ENCODE data around the gene MAGI2. TPM values are rescaled to one million over a fixed set of nuclear protein-coding genes. Genes with fewer than 3 reads are reported as not detected.

The MAGI2 gene
- total and polyA plus RNA-seq, 2 donors from 2014 or later, result 4.4 to 9.0 TPM

- H3K9ac ChIP-seq (ENCODE audit: low read length in 3 of 3), result no peak overlapping the region
- no peaks in the 10 kb centered on the region for H3K4me1 ChIP-seq (ENCODE audit: control insufficient read depth in 2 of 3, insufficient read depth in 2 of 3, low read depth in 1 of 3, low read length in 3 of 3)
- no peak for DNase-seq
- no peaks in the 10 kb centered on the region for H3K27me3 ChIP-seq (ENCODE audit: control insufficient read depth, insufficient read depth, low read length)
- H3K27ac ChIP-seq (ENCODE audit: low read depth in 2 of 2, low read length in 2 of 2), result no peak overlapping the region
- no peak overlapping the region for H3K4me3 ChIP-seq (ENCODE audit: low read length in 3 of 3)
- H3K36me3 ChIP-seq (ENCODE audit: control insufficient read depth in 2 of 3, insufficient read depth in 3 of 3, low read length in 3 of 3), result no peaks in the 10 kb centered on the region
- H3K9me3 ChIP-seq (ENCODE audit: control insufficient read depth in 2 of 3, insufficient read depth in 1 of 3, low read length in 3 of 3), result no peaks in the 10 kb centered on the region
- no peak for FAIRE-seq
- TF ChIP-seq CTCF (IDR thresholded peaks at IDR 0.05; ENCODE audit: borderline replicate concordance, extremely low read depth, insufficient read depth), result no peak
- intact Hi-C loops (cut with DNase I), result no loop called here
Measured at GRCh38 chr7:78742694-78743093, 710.8 kb downstream of the MAGI2 start.

DNA sequence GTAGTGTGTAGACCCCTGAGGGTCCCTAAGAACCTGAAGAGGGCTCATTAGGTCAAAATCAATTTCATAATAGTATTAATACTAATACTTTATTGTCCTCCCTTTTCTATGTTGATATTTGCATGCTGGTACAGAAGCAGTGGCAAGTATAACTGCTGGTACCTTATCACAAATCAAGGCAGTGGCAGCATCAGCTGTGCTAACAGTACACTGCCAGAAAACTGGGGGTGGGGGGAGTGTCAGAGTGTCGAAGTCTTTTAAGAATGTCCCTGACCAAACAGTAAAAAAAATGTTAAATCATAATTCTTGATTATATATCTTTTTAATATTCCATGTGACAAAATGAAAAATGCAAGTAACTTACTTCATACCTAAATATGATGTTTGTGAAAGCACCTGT is 716.9 kb downstream of the MAGI2 start:
- Histone ChIP-seq H3K4me3 (ENCODE audit: low read length in 3 of 3) (no peak overlapping the region), H3K4me1 (ENCODE audit: control insufficient read depth in 2 of 3, insufficient read depth in 2 of 3, low read depth in 1 of 3, low read length in 3 of 3) (no peaks in the 10 kb centered on the region), H3K9me3 (ENCODE audit: control insufficient read depth in 2 of 3, insufficient read depth in 1 of 3, low read length in 3 of 3) (no peaks in the 10 kb centered on the region), H3K27me3 (ENCODE audit: control insufficient read depth, insufficient read depth, low read length) (no peaks in the 10 kb centered on the region), H3K9ac (ENCODE audit: low read length in 3 of 3) (no peak overlapping the region), H3K36me3 (ENCODE audit: control insufficient read depth in 2 of 3, insufficient read depth in 3 of 3, low read length in 3 of 3) (no peaks in the 10 kb centered on the region), H3K27ac (ENCODE audit: low read depth in 2 of 2, low read length in 2 of 2) (no peak overlapping the region)
- TF ChIP-seq CTCF (IDR thresholded peaks at IDR 0.05; ENCODE audit: borderline replicate concordance, extremely low read depth, insufficient read depth), result no peak
- no peak for DNase-seq
- no peak for FAIRE-seq
- intact Hi-C loops (cut with DNase I), result no loop called here

DNA sequence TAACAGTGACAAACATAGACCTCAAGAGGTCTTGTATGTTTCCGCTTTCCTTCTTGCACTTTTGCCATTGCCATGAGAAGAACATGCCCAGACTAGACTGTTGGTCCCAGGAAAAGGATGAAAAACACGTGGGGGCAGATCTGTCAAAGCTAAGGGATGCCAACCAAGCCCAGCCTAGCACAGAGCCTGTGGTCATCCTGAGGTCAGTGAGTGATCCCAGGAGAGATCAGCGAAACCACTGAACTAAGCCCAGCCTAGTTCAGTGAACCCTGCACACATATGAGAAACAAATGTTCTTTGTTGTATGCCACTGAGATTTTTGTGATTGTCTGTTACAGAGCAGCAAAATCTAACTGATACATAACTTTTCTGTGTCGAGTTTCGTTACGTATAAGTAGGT is 718.8 kb downstream of the MAGI2 start:
- no peaks in the 10 kb centered on the region for H3K9me3 ChIP-seq (ENCODE audit: control insufficient read depth in 2 of 3, insufficient read depth in 1 of 3, low read length in 3 of 3)
- no peaks in the 10 kb centered on the region for H3K27me3 ChIP-seq (ENCODE audit: control insufficient read depth, insufficient read depth, low read length)
- FAIRE-seq (no peak), DNase-seq (no peak)
- no peaks in the 10 kb centered on the region for H3K36me3 ChIP-seq (ENCODE audit: control insufficient read depth in 2 of 3, insufficient read depth in 3 of 3, low read length in 3 of 3)
- intact Hi-C loops (cut with DNase I), result no loop called here
- no peak overlapping the region for H3K4me3 ChIP-seq (ENCODE audit: low read length in 3 of 3)
- H3K4me1 ChIP-seq (ENCODE audit: control insufficient read depth in 2 of 3, insufficient read depth in 2 of 3, low read depth in 1 of 3, low read length in 3 of 3), result no peaks in the 10 kb centered on the region
- TF ChIP-seq CTCF (IDR thresholded peaks at IDR 0.05; ENCODE audit: borderline replicate concordance, extremely low read depth, insufficient read depth), result no peak
- H3K9ac ChIP-seq (ENCODE audit: low read length in 3 of 3), result no peak overlapping the region
- no peak overlapping the region for H3K27ac ChIP-seq (ENCODE audit: low read depth in 2 of 2, low read length in 2 of 2)

DNA sequence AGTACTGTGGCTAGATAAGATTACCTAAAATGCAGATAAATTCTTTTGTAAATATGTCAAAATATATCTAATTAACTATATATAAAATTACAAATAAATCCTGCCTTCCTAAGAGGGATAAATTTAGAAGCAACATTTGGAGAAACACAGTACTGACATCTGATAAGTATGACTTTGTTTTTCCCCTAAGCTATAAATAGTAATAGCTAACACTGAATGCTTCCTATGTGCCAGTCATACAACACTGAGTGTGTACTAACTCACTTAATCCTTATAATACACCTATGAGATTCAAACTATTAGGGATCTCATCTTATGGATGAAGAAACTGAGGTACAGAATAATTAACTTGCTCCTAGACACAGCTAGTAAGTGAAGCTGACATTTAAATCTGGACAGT is 733.4 kb downstream of the MAGI2 start:
- H3K9me3 ChIP-seq (ENCODE audit: control insufficient read depth in 2 of 3, insufficient read depth in 1 of 3, low read length in 3 of 3), result no peaks in the 10 kb centered on the region
- no peaks in the 10 kb centered on the region for H3K27me3 ChIP-seq (ENCODE audit: control insufficient read depth, insufficient read depth, low read length)
- FAIRE-seq (no peak), DNase-seq (no peak)
- H3K4me1 ChIP-seq (ENCODE audit: control insufficient read depth in 2 of 3, insufficient read depth in 2 of 3, low read depth in 1 of 3, low read length in 3 of 3), result no peaks in the 10 kb centered on the region
- no peak overlapping the region for H3K4me3 ChIP-seq (ENCODE audit: low read length in 3 of 3)
- no peak overlapping the region for H3K9ac ChIP-seq (ENCODE audit: low read length in 3 of 3)
- intact Hi-C loops (cut with DNase I), result no loop called here
- TF ChIP-seq CTCF (IDR thresholded peaks at IDR 0.05; ENCODE audit: borderline replicate concordance, extremely low read depth, insufficient read depth), result no peak
- H3K36me3 ChIP-seq (ENCODE audit: control insufficient read depth in 2 of 3, insufficient read depth in 3 of 3, low read length in 3 of 3), result no peaks in the 10 kb centered on the region
- no peak overlapping the region for H3K27ac ChIP-seq (ENCODE audit: low read depth in 2 of 2, low read length in 2 of 2)
